Measurements from ENCODE around the gene ZNRD2.

GRCh38 chr11:65596520-65596919 is 26.2 kb downstream of the ZNRD2 start:
- no peak for TF ChIP-seq POLR2A (IDR thresholded peaks at IDR 0.05; ENCODE audit: low read length)
- TF ChIP-seq GATA1 (IDR thresholded peaks at IDR 0.05; ENCODE audit: low read depth, low read length): no peak

All from erythroblast (primary cell).